Measurements from ENCODE around the gene GARS1.

GARS1 gene

GRCh38 chr7:30655096-30655970 is 60.7 kb downstream of the GARS1 start:
- no peak for DNase-seq (ENCODE audit: low read depth)

- no peak for DNase-seq (ENCODE audit: low read depth)
Measured at GRCh38 chr7:30656006-30656957, 61.6 kb downstream of the GARS1 start.

- DNase-seq (ENCODE audit: low read depth), result no peak
Measured at GRCh38 chr7:30657131-30657530, 62.5 kb downstream of the GARS1 start.

GRCh38 chr7:30658479-30659074 is 63.9 kb downstream of the GARS1 start:
- no peak for DNase-seq (ENCODE audit: low read depth)

GRCh38 chr7:30659312-30659711 is 64.6 kb downstream of the GARS1 start:
- no peak for DNase-seq (ENCODE audit: low read depth)

GRCh38 chr7:30660331-30661255 is 65.9 kb downstream of the GARS1 start:
- DNase-seq (ENCODE audit: low read depth), result no peak

GRCh38 chr7:30661926-30662325 is 67.2 kb downstream of the GARS1 start:
- DNase-seq (ENCODE audit: low read depth), result no peak

- DNase-seq (ENCODE audit: low read depth), result no peak
Measured at GRCh38 chr7:30662431-30662939, 67.8 kb downstream of the GARS1 start.

GRCh38 chr7:30663414-30663813 is 68.7 kb downstream of the GARS1 start:
- DNase-seq (ENCODE audit: low read depth), result no peak

- no peak for DNase-seq (ENCODE audit: low read depth)
Measured at GRCh38 chr7:30664184-30664885, 69.7 kb downstream of the GARS1 start.

GRCh38 chr7:30665043-30665442 is 70.4 kb downstream of the GARS1 start:
- DNase-seq (ENCODE audit: low read depth), result no peak

- DNase-seq (ENCODE audit: low read depth), result no peak
Measured at GRCh38 chr7:30665449-30665848, 70.8 kb downstream of the GARS1 start.

- no peak for DNase-seq (ENCODE audit: low read depth)
Measured at GRCh38 chr7:30667172-30667571, 72.5 kb downstream of the GARS1 start.

- no peak for DNase-seq (ENCODE audit: low read depth)
Measured at GRCh38 chr7:30668102-30668501, 73.4 kb downstream of the GARS1 start.

- DNase-seq (ENCODE audit: low read depth), result no peak
Measured at GRCh38 chr7:30671793-30672465, 77.3 kb downstream of the GARS1 start.

- DNase-seq (ENCODE audit: low read depth), result no peak
Measured at GRCh38 chr7:30674420-30674819, 79.7 kb downstream of the GARS1 start.

- DNase-seq (ENCODE audit: low read depth), result no peak
Measured at GRCh38 chr7:30674876-30675275, 80.2 kb downstream of the GARS1 start.

GRCh38 chr7:30678805-30679204 is 84.1 kb downstream of the GARS1 start:
- no peak for DNase-seq (ENCODE audit: low read depth)

- no peak for DNase-seq (ENCODE audit: low read depth)
Measured at GRCh38 chr7:30679664-30680063, 85.0 kb downstream of the GARS1 start.

- no peak for DNase-seq (ENCODE audit: low read depth)
Measured at GRCh38 chr7:30681331-30681797, 86.7 kb downstream of the GARS1 start.

Data from activated T-helper 9 cell treated with anti-CD3 and anti-CD28 coated beads, Interleukin-2, amount 50 U/mL, for 16 hours (primary cell).